GM19452 (cell line): ENCODE measurements around the gene PDSS2.
"Not testable (repeated sequence)": the region's sequence is repeated elsewhere in the genome, so short reads cannot be mapped to it uniquely, and the experiment has no call there.

ENCODE experiments used
- ATAC-seq: cut with Tn5 transposase; IDR thresholded peaks from one replicate; pipeline ENCODE4 v1.9.1; 2021; ENCODE audit not compliant: unreplicated experiment

PDSS2 gene

GRCh38 chr6:107323133-107323785 is 136.1 kb downstream of the PDSS2 start:
- ATAC-seq, result no peak

- no peak for ATAC-seq
These were observed 137.6 kb downstream of the PDSS2 start for GRCh38 chr6:107321793-107322192.

GRCh38 chr6:107319906-107320530 is 139.3 kb downstream of the PDSS2 start:
- ATAC-seq, result no peak

- peak; percentile 71 for ATAC-seq
These were observed 141.1 kb downstream of the PDSS2 start for GRCh38 chr6:107318100-107318736.

GRCh38 chr6:107315114-107315513 is 144.2 kb downstream of the PDSS2 start:
- no peak for ATAC-seq

GRCh38 chr6:107314531-107314939 is 144.8 kb downstream of the PDSS2 start:
- no peak for ATAC-seq

- ATAC-seq, result no peak
These were observed 145.6 kb downstream of the PDSS2 start for GRCh38 chr6:107313776-107314175.

- ATAC-seq, result no peak
These were observed 149.0 kb downstream of the PDSS2 start for GRCh38 chr6:107310362-107310761.

- ATAC-seq, result no peak
These were observed 150.7 kb downstream of the PDSS2 start for GRCh38 chr6:107308677-107309076.

GRCh38 chr6:107305994-107306393 is 153.4 kb downstream of the PDSS2 start:
- not testable (repeated sequence) for ATAC-seq

GRCh38 chr6:107305391-107305790 is 154.0 kb downstream of the PDSS2 start:
- ATAC-seq, result no peak

GRCh38 chr6:107304421-107305025 is 154.8 kb downstream of the PDSS2 start:
- no peak for ATAC-seq

GRCh38 chr6:107293350-107293749 is 166.0 kb downstream of the PDSS2 start:
- ATAC-seq, result no peak

- ATAC-seq, result no peak
These were observed 166.6 kb downstream of the PDSS2 start for GRCh38 chr6:107292715-107293271.

GRCh38 chr6:107290491-107290890 is 168.9 kb downstream of the PDSS2 start:
- ATAC-seq, result no peak

GRCh38 chr6:107289258-107289657 is 170.1 kb downstream of the PDSS2 start:
- ATAC-seq, result not testable (repeated sequence)

- not testable (repeated sequence) for ATAC-seq
These were observed 173.7 kb downstream of the PDSS2 start for GRCh38 chr6:107285683-107286082.

- ATAC-seq, result no peak
These were observed 174.6 kb downstream of the PDSS2 start for GRCh38 chr6:107284805-107285204.

GRCh38 chr6:107280791-107281190 is 178.6 kb downstream of the PDSS2 start:
- no peak for ATAC-seq

- not testable (repeated sequence) for ATAC-seq
These were observed 179.4 kb downstream of the PDSS2 start for GRCh38 chr6:107280001-107280400.

- no peak for ATAC-seq
These were observed 184.0 kb downstream of the PDSS2 start for GRCh38 chr6:107275330-107275865.
